ENCODE measurements around the gene LCE2D. TPM values are rescaled to one million over a fixed set of nuclear protein-coding genes. Genes with fewer than 3 reads are reported as not detected.
"Not testable (repeated sequence)": the region's sequence is repeated elsewhere in the genome, so short reads cannot be mapped to it uniquely, and the experiment has no call there.

The LCE2D gene
- total RNA-seq, 4 donors from 2014 or later, result not detected

GRCh38 chr1:152656459-152656858 is 6.7 kb upstream of the LCE2D start:
- no peaks in the 10 kb centered on the region for H3K27me3 ChIP-seq
- no peak for DNase-seq
- TF ChIP-seq, protein P1, sequence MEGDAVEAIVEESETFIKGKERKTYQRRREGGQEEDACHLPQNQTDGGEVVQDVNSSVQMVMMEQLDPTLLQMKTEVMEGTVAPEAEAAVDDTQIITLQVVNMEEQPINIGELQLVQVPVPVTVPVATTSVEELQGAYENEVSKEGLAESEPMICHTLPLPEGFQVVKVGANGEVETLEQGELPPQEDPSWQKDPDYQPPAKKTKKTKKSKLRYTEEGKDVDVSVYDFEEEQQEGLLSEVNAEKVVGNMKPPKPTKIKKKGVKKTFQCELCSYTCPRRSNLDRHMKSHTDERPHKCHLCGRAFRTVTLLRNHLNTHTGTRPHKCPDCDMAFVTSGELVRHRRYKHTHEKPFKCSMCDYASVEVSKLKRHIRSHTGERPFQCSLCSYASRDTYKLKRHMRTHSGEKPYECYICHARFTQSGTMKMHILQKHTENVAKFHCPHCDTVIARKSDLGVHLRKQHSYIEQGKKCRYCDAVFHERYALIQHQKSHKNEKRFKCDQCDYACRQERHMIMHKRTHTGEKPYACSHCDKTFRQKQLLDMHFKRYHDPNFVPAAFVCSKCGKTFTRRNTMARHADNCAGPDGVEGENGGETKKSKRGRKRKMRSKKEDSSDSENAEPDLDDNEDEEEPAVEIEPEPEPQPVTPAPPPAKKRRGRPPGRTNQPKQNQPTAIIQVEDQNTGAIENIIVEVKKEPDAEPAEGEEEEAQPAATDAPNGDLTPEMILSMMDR (IDR thresholded peaks at IDR 0.05), result no peak
- TF ChIP-seq EP300 (IDR thresholded peaks at IDR 0.05; ENCODE audit: low read depth) (no peak), POLR2AphosphoS5 (IDR thresholded peaks at IDR 0.05) (no peak), POLR2A (IDR thresholded peaks at IDR 0.05) (no peak)
- 53% methylated on average over 2 of the region's 2 CpGs; no CpG with 5 or more reads in 1 of the 2 donors for WGBS, 2 donors (ENCODE audit: low coverage in 1 of 2)
- no peaks in the 10 kb centered on the region for H3K36me3 ChIP-seq
- intact Hi-C loops (cut with DNase I; ENCODE audit: low total_unique reads) (loop anchor here (10.0 kb wide), 1 partner anchor 568 kb away; no protein-coding TSS in a partner anchor), in situ Hi-C loops (cut with MboI; ENCODE audit: low pct_ligation_motif_present in 1 of 4, low pct_unique_long_range_greater_than_20kb in 1 of 4, low sequenced_read_pairs in 3 of 4) (no loop called here)
- H3K4me3 ChIP-seq, result no peak overlapping the region
- no peaks in the 10 kb centered on the region for H3K4me1 ChIP-seq
- no peaks in the 10 kb centered on the region for H3K9me3 ChIP-seq
- H3K27ac ChIP-seq, result no peak overlapping the region

GRCh38 chr1:152657677-152658076 is 5.5 kb upstream of the LCE2D start:
- TF ChIP-seq POLR2AphosphoS5 (IDR thresholded peaks at IDR 0.05) (no peak), EP300 (IDR thresholded peaks at IDR 0.05; ENCODE audit: low read depth) (no peak), POLR2A (IDR thresholded peaks at IDR 0.05) (no peak)
- TF ChIP-seq, protein P1 (IDR thresholded peaks at IDR 0.05), result no peak
- Histone ChIP-seq H3K27ac (no peak overlapping the region), H3K4me3 (no peak overlapping the region), H3K36me3 (no peaks in the 10 kb centered on the region), H3K4me1 (no peaks in the 10 kb centered on the region), H3K9me3 (no peaks in the 10 kb centered on the region), H3K27me3 (no peaks in the 10 kb centered on the region)
- intact Hi-C loops (cut with DNase I; ENCODE audit: low total_unique reads), result loop anchor here (10.0 kb wide), 1 partner anchor 567 kb away; no protein-coding TSS in a partner anchor
- DNase-seq, result no peak
- 76 to 90% methylated on average over 2 to 4 of the region's 4 CpGs for WGBS, 2 donors (ENCODE audit: low coverage in 1 of 2)
- in situ Hi-C loops (cut with MboI; ENCODE audit: low pct_ligation_motif_present in 1 of 4, low pct_unique_long_range_greater_than_20kb in 1 of 4, low sequenced_read_pairs in 3 of 4), result no loop called here

- no peak for TF ChIP-seq POLR2AphosphoS5 (IDR thresholded peaks at IDR 0.05)
- TF ChIP-seq, protein P1 (IDR thresholded peaks at IDR 0.05), result no peak
- TF ChIP-seq POLR2A (IDR thresholded peaks at IDR 0.05), result no peak
- no peak for TF ChIP-seq EP300 (IDR thresholded peaks at IDR 0.05; ENCODE audit: low read depth)
- H3K27me3 ChIP-seq, result no peaks in the 10 kb centered on the region
- H3K4me1 ChIP-seq, result no peaks in the 10 kb centered on the region
- intact Hi-C loops (cut with DNase I; ENCODE audit: low total_unique reads), result loop anchor here (10.0 kb wide), 1 partner anchor 566 kb away; no protein-coding TSS in a partner anchor
- no peaks in the 10 kb centered on the region for H3K36me3 ChIP-seq
- WGBS, 2 donors (ENCODE audit: low coverage in 1 of 2), result 75 to 95% methylated on average over 2 to 3 of the region's 3 CpGs
- H3K4me3 ChIP-seq, result no peak overlapping the region
- H3K27ac ChIP-seq, result no peak overlapping the region
- DNase-seq, result no peak
- no peaks in the 10 kb centered on the region for H3K9me3 ChIP-seq
- in situ Hi-C loops (cut with MboI; ENCODE audit: low pct_ligation_motif_present in 1 of 4, low pct_unique_long_range_greater_than_20kb in 1 of 4, low sequenced_read_pairs in 3 of 4), result no loop called here
Observed at GRCh38 chr1:152658649-152659048, 4.5 kb upstream of the LCE2D start.

DNA sequence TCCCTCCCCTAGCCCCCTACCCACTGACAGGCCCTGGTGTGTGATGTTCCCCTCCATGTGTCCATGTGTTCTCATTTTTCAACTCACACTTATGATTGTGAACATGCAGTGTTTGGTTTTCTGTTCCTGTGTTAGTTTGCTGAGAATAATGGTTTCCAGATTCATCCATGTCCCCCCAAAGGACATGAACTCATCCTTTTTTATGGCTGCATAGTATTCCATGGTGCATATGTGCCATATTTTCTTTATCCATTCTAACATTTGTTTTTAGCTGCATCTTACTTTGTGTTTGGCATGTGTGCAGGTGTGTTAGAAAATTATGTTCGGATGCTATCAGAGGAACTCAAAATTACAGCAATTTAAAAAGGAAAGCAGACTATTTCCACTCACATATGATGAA is 3.0 kb downstream of the LCE2D start:
- H3K27me3 ChIP-seq; DNase-seq; in situ Hi-C loops (cut with MboI; ENCODE audit: low pct_ligation_motif_present in 1 of 4, low pct_unique_long_range_greater_than_20kb in 1 of 4, low sequenced_read_pairs in 3 of 4); H3K36me3 ChIP-seq; H3K4me1 ChIP-seq; intact Hi-C loops (cut with DNase I; ENCODE audit: low total_unique reads); H3K27ac ChIP-seq; H3K9me3 ChIP-seq; H3K4me3 ChIP-seq: not testable (repeated sequence)
- WGBS, 2 donors (ENCODE audit: low coverage in 1 of 2), result 83 to 89% methylated on average over 1 of the region's 1 CpG

GRCh38 chr1:152667648-152668047 is 4.5 kb downstream of the LCE2D start:
- intact Hi-C loops (cut with DNase I; ENCODE audit: low total_unique reads), result no loop called here
- no peaks in the 10 kb centered on the region for H3K36me3 ChIP-seq
- no peak overlapping the region for H3K4me3 ChIP-seq
- no peaks in the 10 kb centered on the region for H3K4me1 ChIP-seq
- H3K9me3 ChIP-seq, result no peaks in the 10 kb centered on the region
- TF ChIP-seq POLR2AphosphoS5 (IDR thresholded peaks at IDR 0.05) (no peak), EP300 (IDR thresholded peaks at IDR 0.05; ENCODE audit: low read depth) (no peak), POLR2A (IDR thresholded peaks at IDR 0.05) (no peak)
- TF ChIP-seq, protein P1 (IDR thresholded peaks at IDR 0.05), result no peak
- WGBS, 2 donors (ENCODE audit: low coverage in 1 of 2), result 89% methylated on average over 5 of the region's 5 CpGs; no CpG with 5 or more reads in 1 of the 2 donors
- no peaks in the 10 kb centered on the region for H3K27me3 ChIP-seq
- no peak overlapping the region for H3K27ac ChIP-seq
- DNase-seq, result no peak
- in situ Hi-C loops (cut with MboI; ENCODE audit: low pct_ligation_motif_present in 1 of 4, low pct_unique_long_range_greater_than_20kb in 1 of 4, low sequenced_read_pairs in 3 of 4), result no loop called here

Measured in transverse colon (tissue), 4 donors.